ENCODE data around the gene FUT3.

The FUT3 gene

GRCh38 chr19:5801796-5802619, 49.2 kb downstream of the FUT3 start:
- H3K27me3 ChIP-seq (ENCODE audit: control insufficient read depth in 1 of 2, insufficient read depth in 2 of 2, low read length in 2 of 2) = no peaks in the 10 kb centered on the region

GRCh38 chr19:5800361-5801270, 50.6 kb downstream of the FUT3 start:
- Histone ChIP-seq H3K9ac (ENCODE audit: low read depth in 1 of 2, low read length in 2 of 2) (no peak overlapping the region), H3K27ac (ENCODE audit: low read depth, low read length) (no peak overlapping the region), H3K27me3 (ENCODE audit: control insufficient read depth in 1 of 2, insufficient read depth in 2 of 2, low read length in 2 of 2) (no peaks in the 10 kb centered on the region), H3K9me3 (ENCODE audit: control insufficient read depth in 1 of 2, low read length in 2 of 2) (no peaks in the 10 kb centered on the region), H3K36me3 (ENCODE audit: control insufficient read depth in 1 of 2, insufficient read depth in 2 of 2, low read length in 2 of 2) (no peaks in the 10 kb centered on the region), H3K4me1 (ENCODE audit: control insufficient read depth in 1 of 2, insufficient read depth in 2 of 2, low read length in 2 of 2) (peaks cover 27 to 32% of the 10 kb centered on the region in 2 donors), H3K4me3 (ENCODE audit: low read depth in 1 of 2, low read length in 2 of 2) (no peak overlapping the region)

More at GRCh38 chr19:5801796-5802619, 49.2 kb downstream of the FUT3 start:
- Histone ChIP-seq H3K27ac (ENCODE audit: low read depth, low read length) (no peak overlapping the region), H3K9me3 (ENCODE audit: control insufficient read depth in 1 of 2, low read length in 2 of 2) (no peaks in the 10 kb centered on the region), H3K4me1 (ENCODE audit: control insufficient read depth in 1 of 2, insufficient read depth in 2 of 2, low read length in 2 of 2) (peaks cover 27 to 32% of the 10 kb centered on the region in 2 donors), H3K4me3 (ENCODE audit: low read depth in 1 of 2, low read length in 2 of 2) (no peak overlapping the region), H3K9ac (ENCODE audit: low read depth in 1 of 2, low read length in 2 of 2) (no peak overlapping the region), H3K36me3 (ENCODE audit: control insufficient read depth in 1 of 2, insufficient read depth in 2 of 2, low read length in 2 of 2) (no peaks in the 10 kb centered on the region)

- Histone ChIP-seq H3K9ac (ENCODE audit: low read depth in 1 of 2, low read length in 2 of 2) (no peak overlapping the region), H3K4me3 (ENCODE audit: low read depth in 1 of 2, low read length in 2 of 2) (no peak overlapping the region), H3K27me3 (ENCODE audit: control insufficient read depth in 1 of 2, insufficient read depth in 2 of 2, low read length in 2 of 2) (no peaks in the 10 kb centered on the region), H3K36me3 (ENCODE audit: control insufficient read depth in 1 of 2, insufficient read depth in 2 of 2, low read length in 2 of 2) (no peaks in the 10 kb centered on the region), H3K4me1 (ENCODE audit: control insufficient read depth in 1 of 2, insufficient read depth in 2 of 2, low read length in 2 of 2) (peaks cover 27 to 32% of the 10 kb centered on the region in 2 donors), H3K9me3 (ENCODE audit: control insufficient read depth in 1 of 2, low read length in 2 of 2) (no peaks in the 10 kb centered on the region), H3K27ac (ENCODE audit: low read depth, low read length) (no peak overlapping the region)
These were observed 51.7 kb downstream of the FUT3 start for GRCh38 chr19:5799247-5800241.

GRCh38 chr19:5798244-5798643, 53.0 kb downstream of the FUT3 start:
- Histone ChIP-seq H3K36me3 (ENCODE audit: control insufficient read depth in 1 of 2, insufficient read depth in 2 of 2, low read length in 2 of 2) (no peaks in the 10 kb centered on the region), H3K27ac (ENCODE audit: low read depth, low read length) (no peak overlapping the region), H3K9ac (ENCODE audit: low read depth in 1 of 2, low read length in 2 of 2) (no peak overlapping the region), H3K9me3 (ENCODE audit: control insufficient read depth in 1 of 2, low read length in 2 of 2) (no peaks in the 10 kb centered on the region), H3K4me3 (ENCODE audit: low read depth in 1 of 2, low read length in 2 of 2) (no peak overlapping the region), H3K4me1 (ENCODE audit: control insufficient read depth in 1 of 2, insufficient read depth in 2 of 2, low read length in 2 of 2) (peaks cover 20 to 22% of the 10 kb centered on the region in 2 donors), H3K27me3 (ENCODE audit: control insufficient read depth in 1 of 2, insufficient read depth in 2 of 2, low read length in 2 of 2) (no peaks in the 10 kb centered on the region)

GRCh38 chr19:5795382-5795919, 55.8 kb downstream of the FUT3 start:
- no peaks in the 10 kb centered on the region for H3K9me3 ChIP-seq (ENCODE audit: control insufficient read depth in 1 of 2, low read length in 2 of 2)
- no peak overlapping the region for H3K27ac ChIP-seq (ENCODE audit: low read depth, low read length)
- no peak overlapping the region for H3K9ac ChIP-seq (ENCODE audit: low read depth in 1 of 2, low read length in 2 of 2)
- H3K4me1 ChIP-seq (ENCODE audit: control insufficient read depth in 1 of 2, insufficient read depth in 2 of 2, low read length in 2 of 2) = peaks cover 13 to 16% of the 10 kb centered on the region in 2 donors
- no peaks in the 10 kb centered on the region for H3K36me3 ChIP-seq (ENCODE audit: control insufficient read depth in 1 of 2, insufficient read depth in 2 of 2, low read length in 2 of 2)
- H3K27me3 ChIP-seq (ENCODE audit: control insufficient read depth in 1 of 2, insufficient read depth in 2 of 2, low read length in 2 of 2) = no peaks in the 10 kb centered on the region
- H3K4me3 ChIP-seq (ENCODE audit: low read depth in 1 of 2, low read length in 2 of 2) = no peak overlapping the region

- Histone ChIP-seq H3K27me3 (ENCODE audit: control insufficient read depth in 1 of 2, insufficient read depth in 2 of 2, low read length in 2 of 2) (no peaks in the 10 kb centered on the region), H3K4me1 (ENCODE audit: control insufficient read depth in 1 of 2, insufficient read depth in 2 of 2, low read length in 2 of 2) (peaks cover 0 to 6% of the 10 kb centered on the region in 2 donors), H3K4me3 (ENCODE audit: low read depth in 1 of 2, low read length in 2 of 2) (no peak overlapping the region), H3K9ac (ENCODE audit: low read depth in 1 of 2, low read length in 2 of 2) (no peak overlapping the region), H3K27ac (ENCODE audit: low read depth, low read length) (no peak overlapping the region), H3K9me3 (ENCODE audit: control insufficient read depth in 1 of 2, low read length in 2 of 2) (no peaks in the 10 kb centered on the region), H3K36me3 (ENCODE audit: control insufficient read depth in 1 of 2, insufficient read depth in 2 of 2, low read length in 2 of 2) (peaks cover 3 to 18% of the 10 kb centered on the region in 2 donors)
These were observed 58.1 kb downstream of the FUT3 start for GRCh38 chr19:5793188-5793587.

Data from duodenal mucosa (tissue), 2 donors.